Stomach (tissue), 4 donors: Measurements from ENCODE around the gene LYSMD1.

Source experiments
- CTCF ChIP-seq, 7 experiments: fragments of 450-650 bp in 4 of 7; fragments of 200-600 bp in 3 of 7; sonication (generic) in 3 of 7; IDR thresholded peaks; one replicate each; pipeline ENCODE4 v1.5.1; 2016 to 2019; ENCODE audit warnings: antibody characterized with exemption in 7 of 7, control low read depth in 2 of 7, mild to moderate bottlenecking in 1 of 7
- POLR2A ChIP-seq, 4 donors: fragments of 450-650 bp; IDR thresholded peaks; one replicate each; pipeline ENCODE4 v1.6.1; 2016; ENCODE audit warnings: antibody characterized with exemption in 4 of 4, control low read depth in 2 of 4, mild to moderate bottlenecking in 1 of 4, moderate library complexity in 1 of 4
- POLR2AphosphoS5 ChIP-seq, 3 donors: sonication (generic); formaldehyde crosslinking; IDR thresholded peaks; one replicate each; pipeline ENCODE4 v1.6.1; 2016; ENCODE audit warnings: antibody characterized with exemption in 3 of 3

DNA sequence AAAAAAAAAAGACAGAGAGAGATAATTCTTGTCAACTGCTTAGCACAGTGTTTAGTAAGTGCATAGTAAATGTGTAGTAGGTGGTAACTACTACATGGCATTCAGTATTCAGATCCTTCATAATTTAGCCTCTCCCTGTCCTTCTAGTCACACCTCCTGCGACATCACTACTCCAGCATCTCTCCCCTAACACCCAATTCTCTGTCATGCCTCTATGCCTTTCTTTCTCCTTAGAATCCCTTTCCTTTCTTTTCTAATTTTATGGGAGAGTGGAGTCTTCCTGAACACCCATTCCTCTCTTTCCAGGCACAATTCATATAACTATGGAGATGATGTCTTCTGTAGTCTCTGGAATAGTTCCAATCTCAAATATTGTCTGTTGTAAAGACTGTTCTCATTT, 28.2 kb upstream of the LYSMD1 start:
- TF ChIP-seq CTCF (IDR thresholded peaks at IDR 0.05) (no peak), POLR2A (IDR thresholded peaks at IDR 0.05) (no peak), POLR2AphosphoS5 (IDR thresholded peaks at IDR 0.05) (no peak)
